Amniotic epithelial cell (primary cell): ENCODE data around the gene CLEC19A.

Experiments used
- DNase-seq: peaks from one replicate; pipeline ENCODE4 v3.0.0-alpha.2; 2010; ENCODE audit warnings: low read depth

Gene CLEC19A

GRCh38 chr16:19328364-19328763 lies 42.8 kb downstream of the CLEC19A start:
- no peak for DNase-seq

GRCh38 chr16:19329932-19330331 lies 44.4 kb downstream of the CLEC19A start:
- no peak for DNase-seq

- DNase-seq = no peak
These were observed 45.4 kb downstream of the CLEC19A start for GRCh38 chr16:19330841-19331397.

DNA sequence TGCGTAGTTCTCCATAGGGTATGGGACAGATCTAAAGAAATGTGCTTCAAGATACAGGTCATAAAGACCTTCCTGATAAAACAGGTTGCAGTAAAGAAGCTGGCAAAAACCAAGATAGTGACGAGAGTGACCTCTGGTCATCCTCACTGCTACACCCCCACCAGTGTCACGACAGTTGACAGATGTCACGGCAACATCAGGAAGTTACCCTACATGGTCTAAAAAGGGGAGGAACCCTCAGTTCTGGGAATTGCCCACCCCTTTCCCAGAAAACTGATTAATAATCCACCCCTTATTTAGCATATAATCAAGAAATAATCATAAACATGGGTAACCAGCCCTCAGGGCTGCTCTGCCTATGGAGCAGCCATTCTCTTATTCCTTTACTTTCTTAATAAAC lies 46.3 kb downstream of the CLEC19A start:
- DNase-seq = no peak

DNA sequence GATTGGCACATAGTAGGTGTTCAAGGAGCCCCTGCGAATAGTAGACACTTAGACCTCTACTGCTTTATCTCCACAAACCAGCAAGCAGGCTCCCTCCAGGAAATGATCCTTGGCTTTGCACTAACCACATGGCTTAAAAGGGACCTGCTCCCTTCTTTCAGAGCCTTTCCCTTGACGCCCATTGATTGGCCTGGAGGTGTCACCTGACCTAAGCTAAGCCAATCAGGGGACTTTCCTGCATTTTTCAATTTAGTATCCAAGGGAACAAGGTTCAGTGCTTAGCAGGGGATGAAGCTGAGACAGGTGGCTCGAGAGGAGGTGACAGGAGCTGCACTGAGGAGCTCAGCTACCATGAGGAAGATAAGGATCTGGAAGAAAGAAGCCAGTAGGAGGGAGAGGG lies 52.8 kb downstream of the CLEC19A start:
- no peak for DNase-seq

- no peak for DNase-seq
These were observed 58.8 kb downstream of the CLEC19A start for GRCh38 chr16:19344224-19344801.

- DNase-seq = no peak
These were observed 59.4 kb downstream of the CLEC19A start for GRCh38 chr16:19344980-19345379.

- DNase-seq = no peak
These were observed 60.9 kb downstream of the CLEC19A start for GRCh38 chr16:19346335-19346922.

DNA sequence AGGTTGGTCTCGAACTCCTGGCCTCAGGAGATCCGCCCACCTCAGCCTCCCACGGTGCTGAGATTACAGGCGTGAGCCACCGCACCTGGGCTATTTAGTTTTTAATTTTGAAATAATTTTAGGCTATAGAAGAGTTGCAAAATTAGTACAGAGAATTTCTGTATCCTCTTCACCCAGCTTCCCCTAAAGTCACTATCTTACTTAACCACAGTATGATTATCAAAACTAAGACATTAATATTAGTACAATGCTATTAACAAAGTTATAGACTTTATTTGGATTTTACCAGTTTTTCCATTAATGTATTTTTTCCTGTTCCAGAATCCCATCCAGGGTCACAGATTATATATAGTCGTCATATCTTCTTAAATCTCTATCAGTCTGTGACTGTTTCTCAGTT lies 62.6 kb downstream of the CLEC19A start:
- DNase-seq = no peak

DNA sequence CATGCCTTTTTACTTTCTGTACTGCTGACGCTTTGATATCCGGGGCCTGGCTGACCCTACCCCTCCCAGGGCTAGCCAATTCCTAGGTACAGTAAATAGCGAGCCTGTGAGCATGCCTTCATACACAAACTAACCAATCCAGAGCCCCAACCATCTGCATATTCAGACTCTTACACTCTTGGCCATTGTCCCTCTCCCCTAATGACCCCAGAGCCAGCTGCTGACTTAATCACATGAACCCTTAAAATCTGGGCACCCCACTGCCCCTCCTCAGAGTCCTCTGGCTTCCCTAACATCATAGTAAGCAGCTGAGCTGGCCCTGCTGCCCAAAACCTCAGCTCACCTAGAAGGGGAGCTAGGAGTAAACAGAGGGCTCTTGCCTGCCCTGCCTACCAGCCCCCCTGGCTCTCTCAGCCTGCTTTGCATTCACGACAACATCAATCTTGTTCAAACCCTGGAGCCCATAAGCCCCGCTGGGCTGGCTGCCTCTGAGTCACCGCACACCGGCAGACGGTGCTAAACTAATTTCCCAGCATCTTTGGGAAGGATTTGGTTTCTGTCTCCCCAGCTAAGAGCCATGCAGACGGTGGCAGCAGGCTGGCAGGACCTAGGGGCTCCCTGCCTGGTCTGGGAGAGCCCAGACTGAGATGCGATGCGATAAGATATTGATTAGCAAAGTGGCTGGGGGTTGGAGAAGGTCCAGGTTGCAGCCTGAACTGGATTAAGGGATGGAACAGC lies 63.2 kb downstream of the CLEC19A start:
- DNase-seq = no peak

DNA sequence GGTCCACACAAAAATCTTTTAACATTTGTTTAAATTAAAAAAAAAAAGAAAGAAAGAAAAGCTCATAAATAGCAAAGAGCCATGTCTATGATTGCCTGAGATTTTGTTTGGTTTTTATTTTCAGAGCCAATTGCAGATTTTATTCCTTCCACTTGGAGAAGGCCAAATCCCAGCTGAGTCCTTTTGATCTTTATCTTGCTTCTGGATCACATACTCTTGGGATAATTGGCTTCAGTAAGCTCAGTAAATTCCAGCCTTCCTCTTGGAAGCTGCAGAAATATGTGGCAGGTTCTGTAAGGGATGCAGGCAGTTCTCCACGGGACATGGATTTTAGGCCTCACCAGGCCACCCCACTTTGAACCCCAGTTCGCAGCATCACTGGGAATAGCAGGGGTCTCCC lies 68.8 kb downstream of the CLEC19A start:
- DNase-seq = no peak

- DNase-seq = no peak
These were observed 70.8 kb downstream of the CLEC19A start for GRCh38 chr16:19356024-19356952.

DNA sequence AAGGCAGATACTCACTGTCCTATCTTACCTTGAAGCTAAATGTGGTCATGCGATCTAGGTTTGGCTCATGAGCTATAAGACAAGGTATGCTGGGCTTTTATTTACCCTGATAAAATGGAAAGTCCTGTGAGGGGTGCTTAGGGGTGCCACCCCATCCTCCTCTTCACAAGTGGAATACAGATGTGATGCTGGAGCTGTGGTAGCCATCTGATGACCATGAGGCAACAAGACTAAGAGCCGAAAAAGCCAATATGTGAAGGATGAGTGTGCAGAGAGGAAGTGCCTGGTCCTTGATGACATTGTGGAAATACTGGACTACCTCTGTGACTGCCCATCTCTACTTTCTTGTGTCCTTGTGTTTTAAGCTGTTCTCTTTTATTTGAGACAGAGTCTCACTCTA lies 74.0 kb downstream of the CLEC19A start:
- DNase-seq = no peak
